Measurements from ENCODE around the gene SLC25A17.

- no peak for TF ChIP-seq CTCF (conservative IDR thresholded peaks at IDR 0.05; ENCODE audit: low read depth, low read length)
- TF ChIP-seq EZH2 (IDR thresholded peaks at IDR 0.05; ENCODE audit: borderline replicate concordance, low read depth, low read length, poor library complexity, severe bottlenecking), result no peak
These were observed 97.9 kb downstream of the SLC25A17 start for GRCh38 chr22:40721266-40721665.
